GM19324 (cell line): ENCODE data around the gene NUDT15.

Experiments
- ATAC-seq: cut with Tn5 transposase; IDR thresholded peaks from one replicate; pipeline ENCODE4 v1.9.1; 2021; ENCODE audit warnings: mild to moderate bottlenecking, moderate library complexity; ENCODE audit not compliant: unreplicated experiment, low FRiP score

NUDT15 gene

DNA sequence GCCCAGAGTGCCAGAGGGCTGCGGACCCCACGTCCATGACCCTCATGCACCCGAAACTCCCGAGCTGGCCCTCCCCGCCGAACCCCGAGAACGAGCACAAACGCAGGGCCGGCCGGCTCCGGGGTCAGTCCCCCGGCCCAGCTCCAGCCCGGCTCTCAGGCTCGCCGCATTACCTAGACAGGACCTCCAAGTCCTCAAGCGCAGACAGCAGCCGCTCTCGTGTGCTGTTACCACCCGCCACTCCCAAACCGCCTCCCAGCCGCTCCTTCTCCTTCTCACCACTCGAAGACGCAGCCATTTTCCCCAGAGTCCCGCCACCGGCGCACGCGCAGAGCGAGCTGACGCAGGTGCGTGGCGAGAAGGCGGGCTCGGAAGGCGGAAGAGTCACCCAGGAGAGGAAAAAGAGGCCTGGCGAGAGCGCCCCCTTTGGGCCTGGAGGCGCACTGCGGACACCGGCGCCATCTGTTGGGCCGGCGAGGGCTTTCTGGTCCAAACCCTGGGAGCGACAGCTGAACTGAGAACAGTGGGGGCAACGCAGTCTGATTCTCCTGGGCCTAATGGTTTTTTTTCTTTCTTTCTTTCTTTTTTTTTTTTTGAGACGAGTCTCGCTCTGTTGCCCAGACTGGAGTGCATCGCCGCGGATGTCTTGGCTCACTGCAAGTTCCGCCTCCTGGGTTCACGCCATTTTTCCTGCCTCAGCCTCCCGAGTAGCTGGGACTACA lies 57.4 kb downstream of the NUDT15 start, which contains the start of gene MED4:
MED4 (minus strand) TSS at position 324 of the 722 bp plus-strand sequence; CDS start at position 298, 26 bp downstream.
- peak; percentile 95 for ATAC-seq

DNA sequence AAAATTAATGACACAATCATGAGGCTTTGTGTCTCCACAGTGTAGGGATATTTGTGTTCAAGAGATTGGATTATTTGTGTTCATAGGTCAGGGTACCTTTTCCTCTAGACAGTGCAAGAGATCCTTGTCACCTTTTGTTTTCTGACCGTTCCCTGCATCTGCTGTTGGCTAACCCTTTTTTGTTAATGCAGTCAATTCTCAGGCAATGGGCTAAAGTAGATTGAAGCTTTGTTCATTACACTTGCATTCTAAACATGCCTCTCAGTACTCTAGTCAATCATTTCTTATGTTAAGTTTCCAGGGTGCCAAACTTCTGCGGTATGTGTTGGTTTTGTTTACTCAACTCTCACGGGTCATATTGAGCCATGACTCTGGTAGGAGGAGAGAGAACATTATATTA lies 59.1 kb downstream of the NUDT15 start:
- no peak for ATAC-seq
